WERI-Rb-1 (cell line): ENCODE data around the gene ZNF579.
A peak's percentile ranks its signal among the peaks of the same experiment; 100 is the strongest.

Source experiments
- DNase-seq: peaks from one replicate; pipeline ENCODE4 v3.0.0-alpha.2; 2020
- H3K27ac ChIP-seq: fragments of 250-450 bp; sonication (Bioruptor Pico); 2 replicates; pipeline ENCODE4 v1.5.1; 2020; ENCODE audit warnings: mild to moderate bottlenecking, moderate library complexity
- H3K27me3 ChIP-seq: fragments of 250-450 bp; sonication (Bioruptor Pico); 2 replicates; pipeline ENCODE4 v1.5.1; 2021; ENCODE audit warnings: mild to moderate bottlenecking, low read depth, moderate library complexity; ENCODE audit not compliant: insufficient read depth, severe bottlenecking
- H3K36me3 ChIP-seq: fragments of 250-450 bp; sonication (Bioruptor Pico); 2 replicates; pipeline ENCODE4 v1.5.1; 2020; ENCODE audit warnings: mild to moderate bottlenecking, moderate library complexity
- H3K4me3 ChIP-seq: 2 replicates; pipeline ENCODE4 v1.5.1; 2011; ENCODE audit warnings: low read depth, mild to moderate bottlenecking, control low read depth, low read length
- H3K9me3 ChIP-seq: fragments of 250-450 bp; sonication (Bioruptor Pico); 2 replicates; pipeline ENCODE4 v1.5.1; 2021; ENCODE audit warnings: mild to moderate bottlenecking, moderate library complexity; ENCODE audit not compliant: severe bottlenecking
- CTCF ChIP-seq: IDR thresholded peaks from 2 replicates; pipeline ENCODE4 v1.5.1; 2011; ENCODE audit warnings: low read depth, mild to moderate bottlenecking, control low read depth, inconsistent platforms, low read length

Gene ZNF579

DNA sequence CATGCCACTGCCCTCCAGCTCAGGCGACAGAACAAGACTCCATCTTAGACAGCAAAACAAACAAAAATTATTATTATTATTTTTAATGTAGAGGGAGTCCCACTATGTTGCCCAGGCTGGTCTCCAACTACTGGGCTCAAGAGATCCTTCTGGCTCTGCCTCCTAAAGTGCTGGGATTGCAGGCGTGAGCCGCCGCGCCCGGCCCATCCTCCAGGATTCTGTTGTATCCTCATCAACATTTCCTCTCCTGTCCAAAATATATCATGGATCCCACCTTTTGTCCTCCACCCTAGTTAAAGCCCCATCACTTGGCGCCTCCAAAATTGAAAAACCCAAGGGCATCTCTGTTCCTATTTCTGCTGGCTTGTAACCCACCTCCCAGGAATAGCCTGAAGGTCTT lies 42.5 kb upstream of the ZNF579 start:
- Histone ChIP-seq H3K36me3 (peaks cover 10% of the 10 kb centered on the region), H3K27me3 (no peaks in the 10 kb centered on the region), H3K9me3 (peaks cover 3% of the 10 kb centered on the region), H3K27ac (no peak overlapping the region), H3K4me3 (no peak overlapping the region)
- no peak for TF ChIP-seq CTCF
- DNase-seq = no peak

DNA sequence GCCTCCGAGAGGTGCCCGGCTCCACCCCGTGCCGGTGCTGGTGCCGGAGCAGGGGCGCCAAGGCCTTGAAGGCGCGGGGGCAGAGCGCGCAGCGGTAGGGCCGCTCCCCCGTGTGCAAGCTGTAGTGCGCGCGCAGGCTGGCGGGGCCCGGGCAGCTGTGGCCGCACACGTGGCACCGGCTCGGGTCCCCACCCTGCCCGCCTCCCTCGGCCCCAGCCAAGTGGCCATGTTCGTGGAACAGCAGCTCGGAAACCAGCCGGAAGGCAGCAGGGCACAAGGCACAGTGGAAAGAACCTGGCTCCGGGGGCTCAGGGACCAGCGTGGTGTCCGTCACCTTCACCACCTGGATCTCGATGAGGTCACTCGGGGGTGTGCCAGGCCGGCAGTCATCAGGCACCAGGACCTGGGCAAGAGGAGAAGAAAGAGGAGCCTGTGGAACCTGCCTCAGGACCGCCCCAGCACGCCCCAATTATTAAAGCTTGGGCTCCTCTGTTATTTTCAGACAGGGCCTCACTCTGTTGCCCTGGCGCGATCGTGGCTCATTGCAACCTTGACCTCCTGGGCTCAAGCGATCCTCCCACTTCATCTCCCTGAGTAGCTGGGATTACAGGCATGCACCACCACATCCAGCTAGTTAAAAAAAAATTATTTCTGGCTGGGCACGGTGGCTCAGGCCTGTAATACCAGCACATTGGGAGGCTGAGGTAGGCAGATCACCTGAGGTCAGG lies 41.8 kb upstream of the ZNF579 start:
- Histone ChIP-seq H3K9me3 (peaks cover 3% of the 10 kb centered on the region), H3K27me3 (no peaks in the 10 kb centered on the region), H3K4me3 (no peak overlapping the region), H3K36me3 (peaks cover 17% of the 10 kb centered on the region), H3K27ac (no peak overlapping the region)
- DNase-seq = no peak
- no peak for TF ChIP-seq CTCF

DNA sequence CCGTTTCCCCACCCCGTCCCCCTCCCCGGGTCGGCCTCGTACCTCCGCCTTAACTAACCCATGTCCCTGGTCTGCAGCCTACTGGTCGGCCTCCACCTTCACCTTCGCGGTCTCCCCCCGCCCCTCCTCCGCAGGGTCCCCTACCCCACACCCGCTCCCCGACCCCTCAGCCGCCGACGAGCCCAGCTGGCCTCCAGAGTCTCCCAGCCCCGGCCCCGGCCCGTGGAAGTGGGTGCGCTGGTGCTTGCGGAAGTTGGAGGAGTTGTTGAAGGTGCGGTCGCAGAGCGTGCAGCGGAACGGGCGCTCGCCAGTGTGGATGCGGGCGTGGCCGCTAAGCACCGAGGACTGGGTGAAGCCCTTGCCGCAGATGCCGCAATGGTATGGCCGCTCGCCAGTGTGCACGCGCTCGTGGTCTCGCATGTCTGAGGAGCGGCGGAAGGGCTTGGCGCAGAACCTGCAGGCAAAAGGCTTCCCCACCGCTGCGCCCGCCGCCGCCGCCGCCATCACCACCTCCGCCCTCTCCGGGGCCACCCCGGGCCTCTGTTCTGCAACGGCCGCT lies 41.1 kb upstream of the ZNF579 start:
- Histone ChIP-seq H3K36me3 (peaks cover 20% of the 10 kb centered on the region), H3K9me3 (peaks cover 3% of the 10 kb centered on the region), H3K27me3 (no peaks in the 10 kb centered on the region), H3K4me3 (no peak overlapping the region), H3K27ac (no peak overlapping the region)
- no peak for TF ChIP-seq CTCF
- DNase-seq = no peak

GRCh38 chr19:55621205-55621672 lies 40.6 kb upstream of the ZNF579 start:
- Histone ChIP-seq H3K4me3 (no peak overlapping the region), H3K27ac (no peak overlapping the region), H3K9me3 (peaks cover 3% of the 10 kb centered on the region), H3K36me3 (peaks cover 25% of the 10 kb centered on the region), H3K27me3 (no peaks in the 10 kb centered on the region)
- no peak for TF ChIP-seq CTCF
- no peak for DNase-seq

GRCh38 chr19:55620410-55621204 lies 40.0 kb upstream of the ZNF579 start:
- no peak for TF ChIP-seq CTCF
- Histone ChIP-seq H3K27me3 (no peaks in the 10 kb centered on the region), H3K36me3 (peaks cover 30% of the 10 kb centered on the region), H3K27ac (peak overlapping the region; percentile 73), H3K4me3 (no peak overlapping the region), H3K9me3 (peaks cover 3% of the 10 kb centered on the region)
- no peak for DNase-seq
